GM19328 (cell line): ENCODE measurements around the gene EPHA2.

ENCODE experiments used
- ATAC-seq: cut with Tn5 transposase; IDR thresholded peaks from one replicate; pipeline ENCODE4 v1.9.1; 2021; ENCODE audit warnings: mild to moderate bottlenecking, moderate library complexity; ENCODE audit not compliant: unreplicated experiment

EPHA2 gene

DNA sequence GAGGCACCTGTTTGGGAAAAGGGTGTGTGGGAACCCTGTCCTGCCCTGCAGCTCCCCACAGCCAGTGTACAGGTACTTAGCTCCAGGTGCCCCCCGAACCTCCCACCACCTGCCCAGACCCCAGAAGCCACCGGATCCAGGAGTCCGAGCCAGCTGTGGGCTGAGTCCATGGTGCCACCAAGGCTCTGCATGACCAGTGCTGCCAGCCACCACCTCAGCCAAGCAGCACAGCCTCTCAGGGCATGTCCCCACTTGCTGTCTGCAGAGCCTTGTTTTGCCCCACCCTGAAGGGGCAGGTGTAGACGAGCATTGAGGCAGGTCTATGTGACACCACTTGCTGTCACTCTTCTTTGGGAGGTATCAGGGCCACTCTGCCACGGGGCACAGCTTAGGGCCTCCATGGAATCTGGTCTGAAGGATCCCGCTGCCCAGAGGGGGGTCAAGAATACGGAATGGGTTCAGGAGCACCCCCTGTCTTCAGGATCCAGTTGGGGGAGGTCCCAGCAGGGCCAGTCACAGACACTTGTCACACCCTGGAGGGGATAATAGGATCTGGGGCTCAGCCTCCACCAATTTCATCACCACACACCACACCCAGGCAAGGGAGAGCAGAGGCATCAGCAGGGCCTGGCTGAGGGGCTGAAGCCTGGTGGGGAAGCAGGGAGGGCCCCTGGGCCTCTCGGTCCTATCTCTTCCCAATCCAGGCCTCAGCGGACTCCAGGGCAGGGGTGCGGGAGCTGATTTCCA is 28.9 kb upstream of the EPHA2 start:
- ATAC-seq, result no peak

DNA sequence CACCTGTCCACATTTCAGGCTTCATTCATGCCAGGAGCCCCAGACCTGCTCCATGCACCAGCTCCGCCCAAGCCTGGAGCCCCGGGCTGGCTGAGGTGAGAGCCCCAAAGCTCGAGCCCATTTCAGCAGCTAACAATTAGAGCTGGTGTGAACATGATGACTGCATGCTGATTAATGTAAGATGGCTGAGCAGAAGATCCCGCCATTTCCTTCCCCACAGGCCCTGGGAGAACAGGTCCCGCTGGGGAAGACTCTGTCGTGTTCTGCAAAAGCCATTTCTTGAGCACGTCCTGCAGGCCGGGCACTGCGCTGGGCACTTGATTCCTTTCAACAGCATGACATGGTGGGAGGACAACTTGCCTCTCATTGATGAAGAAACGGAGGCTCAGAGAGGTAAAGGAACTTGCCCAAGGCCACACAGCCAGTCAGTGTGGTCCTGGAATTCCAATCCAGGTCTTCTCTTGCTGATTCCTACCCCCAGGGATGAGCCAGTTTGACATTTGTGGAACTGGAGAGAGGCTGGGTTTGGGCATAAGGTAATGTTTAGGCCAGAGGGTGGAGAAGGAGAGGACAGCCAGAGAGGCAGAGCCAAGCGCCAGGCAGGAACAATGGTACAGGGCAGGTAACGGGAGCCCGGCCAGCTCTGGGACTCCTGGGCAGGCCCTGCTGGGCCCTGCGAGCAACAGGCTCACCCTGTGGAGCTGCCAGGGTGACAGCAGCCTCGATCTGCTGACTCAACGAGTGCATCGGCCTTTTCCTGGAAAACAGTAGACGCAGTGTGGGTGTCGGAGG is 28.1 kb upstream of the EPHA2 start:
- no peak for ATAC-seq

DNA sequence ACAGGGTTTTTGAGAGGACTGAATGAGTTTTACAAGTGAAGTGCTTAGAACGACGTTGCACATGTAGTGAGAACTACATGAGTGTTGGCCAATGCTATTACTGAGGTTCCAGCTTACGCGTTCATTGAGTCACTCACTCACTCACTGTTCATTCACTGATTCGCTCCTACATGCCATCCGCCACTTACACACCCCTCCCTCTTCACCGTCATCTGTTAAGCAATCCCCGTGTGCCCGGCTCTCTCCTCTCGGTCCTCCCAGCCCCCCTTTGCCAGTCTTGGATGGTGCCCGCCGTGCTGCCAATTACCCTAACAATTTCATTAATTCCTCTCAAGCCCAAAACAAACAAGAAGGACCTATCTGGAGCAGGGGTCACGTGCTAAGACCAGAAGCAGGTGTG is 27.3 kb upstream of the EPHA2 start:
- no peak for ATAC-seq

GRCh38 chr1:16181887-16182719 is 26.2 kb upstream of the EPHA2 start:
- ATAC-seq, result no peak

- no peak for ATAC-seq
These were observed 24.5 kb upstream of the EPHA2 start for GRCh38 chr1:16180291-16180824.

GRCh38 chr1:16178596-16179497 is 23.0 kb upstream of the EPHA2 start:
- no peak for ATAC-seq

DNA sequence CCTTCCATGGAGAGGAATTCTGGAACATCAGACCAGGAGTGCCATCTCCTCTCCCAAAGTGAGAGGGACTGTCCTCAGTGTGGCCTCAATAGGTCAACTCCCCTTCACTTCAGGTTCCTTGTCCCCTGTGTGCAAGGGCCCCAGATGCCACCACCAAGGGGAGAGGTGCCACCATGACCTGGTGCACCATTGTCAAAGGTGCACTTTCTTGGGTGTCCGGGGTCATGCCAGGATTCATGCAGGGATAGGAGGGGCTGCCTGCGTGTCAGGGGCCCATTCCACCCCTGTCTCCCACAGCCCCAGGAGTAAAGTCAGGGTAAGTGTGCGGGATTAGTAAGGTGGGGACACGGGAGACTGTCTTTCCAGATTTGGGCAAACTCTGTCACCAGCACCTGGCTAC is 21.4 kb upstream of the EPHA2 start:
- ATAC-seq, result no peak

DNA sequence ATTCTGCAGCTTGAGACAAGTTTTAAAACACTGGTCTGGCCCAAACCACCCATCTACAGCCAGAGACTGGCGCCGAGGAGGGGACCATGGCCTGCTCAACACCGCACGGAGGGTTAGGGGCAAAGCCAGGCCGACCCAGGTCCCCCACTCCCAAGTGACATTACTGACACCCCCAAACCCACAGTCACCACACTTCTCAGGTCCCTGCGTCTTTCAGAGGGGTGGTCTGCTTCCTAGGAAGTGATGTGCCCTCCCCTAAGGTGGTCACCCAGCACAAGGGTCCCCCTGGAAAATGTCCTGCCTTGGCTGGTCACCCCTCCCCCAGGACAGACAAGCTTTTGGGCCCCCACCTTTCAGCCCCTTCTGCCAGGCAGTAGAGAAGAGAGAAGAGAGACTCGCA is 20.8 kb upstream of the EPHA2 start:
- ATAC-seq, result no peak

GRCh38 chr1:16175610-16176553 is 20.0 kb upstream of the EPHA2 start:
- no peak for ATAC-seq

DNA sequence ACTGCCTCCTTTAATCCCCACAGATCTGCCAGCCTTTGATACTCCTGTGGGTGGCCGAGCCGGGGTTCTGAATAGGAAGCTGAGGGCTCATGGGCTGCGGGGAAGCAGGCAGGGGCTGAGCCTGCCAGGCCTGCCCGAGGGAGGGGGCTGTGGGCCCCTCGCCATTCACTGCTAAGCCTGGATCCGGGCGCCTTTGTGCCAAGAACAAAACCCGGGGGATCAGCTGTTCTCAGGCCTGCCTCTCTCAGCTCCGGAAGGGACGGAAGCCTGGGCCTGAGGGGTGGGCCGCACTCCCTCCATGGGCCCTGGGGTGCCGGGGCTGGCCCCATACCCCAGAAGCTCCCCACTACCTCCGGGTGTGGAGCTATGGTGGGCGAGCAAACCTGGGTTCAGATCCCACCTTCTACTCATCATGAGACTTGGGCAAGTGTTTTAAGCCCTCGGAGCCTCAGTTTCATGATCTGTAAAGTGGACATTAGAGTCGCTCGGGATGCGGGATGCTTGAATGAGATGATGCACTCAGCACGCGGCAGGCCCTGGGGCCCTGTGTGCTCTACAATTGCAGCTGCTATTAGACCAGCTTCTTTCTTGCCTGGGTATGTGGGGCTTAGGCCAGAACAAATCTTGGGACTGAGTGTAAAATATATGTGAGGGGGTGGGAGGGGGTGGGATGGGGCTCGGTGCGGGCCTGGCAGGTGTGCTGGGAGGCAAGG is 19.2 kb upstream of the EPHA2 start:
- no peak for ATAC-seq

GRCh38 chr1:16174261-16174868 is 18.5 kb upstream of the EPHA2 start:
- ATAC-seq, result no peak

DNA sequence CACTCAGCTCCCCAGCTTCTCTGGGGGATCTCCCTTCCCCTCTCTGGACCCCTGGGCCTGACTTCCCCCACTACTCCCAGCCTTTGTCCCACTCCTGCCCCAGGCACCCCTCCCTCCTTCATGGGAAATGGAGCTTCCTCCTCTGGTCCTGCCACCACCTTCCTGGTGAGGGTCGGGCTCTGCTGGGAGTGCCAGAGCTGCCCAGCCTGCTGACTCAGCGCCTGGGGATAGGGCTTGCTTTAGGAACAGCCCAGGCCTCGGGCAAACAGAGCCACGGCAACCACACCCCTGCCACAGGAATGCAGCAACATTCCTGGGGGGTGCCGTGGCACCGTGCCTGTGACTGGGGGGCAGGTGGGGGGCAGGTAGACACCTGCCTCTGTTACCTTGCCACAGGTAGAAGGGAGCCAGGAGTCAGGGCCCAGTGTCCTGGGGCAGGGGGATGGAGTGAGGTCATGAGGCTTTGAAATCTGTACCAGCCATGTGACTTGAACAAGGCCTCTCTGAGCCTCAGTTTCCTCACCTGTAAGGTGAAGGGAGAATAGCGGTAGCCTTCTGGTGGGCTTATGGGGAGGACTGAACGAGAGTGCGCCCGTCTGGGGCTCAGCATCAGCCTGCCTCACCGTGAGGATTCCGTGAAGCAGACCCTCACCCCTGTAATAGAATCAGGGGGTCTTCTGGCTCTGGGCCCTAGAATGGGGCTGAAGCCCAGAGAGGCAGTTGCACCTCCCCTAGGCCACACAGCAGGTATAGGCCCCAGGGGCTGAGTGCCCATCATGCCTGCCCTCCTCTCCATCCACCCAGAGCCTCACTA is 17.8 kb upstream of the EPHA2 start:
- ATAC-seq, result no peak

DNA sequence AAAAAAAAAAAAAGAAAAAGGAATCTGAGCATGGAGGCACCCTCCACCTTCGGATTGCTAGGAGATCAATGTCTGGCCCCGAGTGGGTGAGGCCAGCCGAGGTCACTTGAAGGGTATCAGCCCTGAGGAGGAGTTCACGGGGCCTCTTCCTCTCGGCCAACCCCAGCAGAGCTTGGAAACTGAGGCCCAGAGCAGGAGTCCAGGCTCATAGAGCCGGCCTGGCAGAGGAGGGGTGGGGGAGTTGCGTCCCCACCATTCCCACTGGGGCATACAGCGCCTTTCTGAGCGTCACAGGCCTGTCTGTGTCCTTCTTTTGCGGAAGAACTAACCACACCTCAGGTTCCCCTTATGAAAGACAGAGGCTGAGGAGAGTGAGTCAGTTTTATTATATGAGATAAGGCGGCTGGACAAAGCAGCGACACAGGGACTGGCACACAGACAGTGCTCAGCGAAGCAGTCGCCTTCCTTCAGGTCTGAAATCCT is 17.1 kb upstream of the EPHA2 start:
- ATAC-seq, result no peak

- ATAC-seq, result no peak
These were observed 16.5 kb upstream of the EPHA2 start for GRCh38 chr1:16172218-16172830.

DNA sequence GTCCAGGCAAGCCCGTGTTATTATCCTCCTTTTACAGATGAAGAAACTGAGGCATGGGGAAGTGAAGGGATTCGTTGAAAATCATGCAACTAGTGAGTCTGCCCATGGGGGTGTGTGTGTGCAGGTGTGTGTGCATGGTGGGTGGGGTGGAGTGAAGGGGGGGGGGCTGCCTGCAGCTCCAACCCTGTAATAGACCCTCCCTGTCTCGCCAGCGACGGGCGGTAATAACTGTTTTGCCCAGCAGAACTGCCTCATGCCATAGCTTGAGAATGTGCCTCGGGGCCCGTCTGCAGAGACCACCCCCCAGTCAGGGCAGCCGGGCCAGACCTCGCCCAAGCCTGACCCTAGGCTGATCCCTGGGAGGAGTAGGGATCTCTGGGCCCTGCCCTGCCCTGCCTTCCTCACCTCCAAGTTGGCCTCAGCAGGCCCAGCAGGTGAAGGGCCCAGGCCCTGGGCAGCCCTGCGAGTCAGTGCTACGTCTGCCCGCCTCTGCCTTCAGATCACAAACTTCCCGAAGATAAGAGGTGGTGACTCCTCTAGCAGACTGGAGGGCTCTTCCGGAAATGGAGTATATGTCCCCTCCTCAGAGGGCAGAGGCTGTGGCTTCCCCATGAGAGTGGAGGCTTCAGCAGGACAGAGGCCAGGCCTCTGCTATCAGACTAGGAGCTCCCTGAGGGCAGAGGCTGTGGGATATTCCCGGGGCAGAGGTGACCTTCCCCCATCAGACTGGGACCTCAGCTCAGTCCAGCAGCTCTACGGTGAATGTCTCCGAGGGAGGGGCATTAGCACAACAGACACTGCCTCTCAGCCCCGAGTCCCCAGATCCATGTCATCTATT is 15.7 kb upstream of the EPHA2 start:
- no peak for ATAC-seq

GRCh38 chr1:16170283-16170673 is 14.4 kb upstream of the EPHA2 start:
- ATAC-seq, result no peak
